ENCODE results near the gene CLCA2. TPM values are rescaled to one million over a fixed set of nuclear protein-coding genes. Genes with fewer than 3 reads are reported as not detected.

Gene CLCA2
- polyA plus RNA-seq, 1 of the 3 experiments (the other 2 are of a cell fraction), result 0.02 TPM

GRCh38 chr1:86470859-86471258, 46.9 kb downstream of the CLCA2 start:
- Histone ChIP-seq H3K27ac (ENCODE audit: low read depth in 2 of 2, low read length in 1 of 2) (no peak overlapping the region), H3K4me1 (ENCODE audit: control insufficient read depth in 1 of 2, insufficient read depth in 2 of 2, low read depth in 1 of 2, low read length in 1 of 2) (no peaks in the 10 kb centered on the region), H3F3A (replicated peaks; ENCODE audit: insufficient read depth) (peaks cover 3% of the 10 kb centered on the region), H4K20me1 (ENCODE audit: insufficient read depth) (no peaks in the 10 kb centered on the region), H2AFZ (ENCODE audit: low read depth) (no peak overlapping the region), H3K9ac (no peak overlapping the region), H3K36me3 (replicated peaks in 1 of 2; ENCODE audit: control insufficient read depth in 1 of 2, insufficient read depth in 2 of 2, low read length in 1 of 2) (no peaks in the 10 kb centered on the region), H3K9me3 (no peaks in the 10 kb centered on the region), H3K4me3 (ENCODE audit: low read depth in 2 of 2, low read length in 1 of 2) (no peak overlapping the region), H3K79me2 (ENCODE audit: insufficient read depth) (no peaks in the 10 kb centered on the region), H3K9me2 (no peaks in the 10 kb centered on the region), H3K27me3 (ENCODE audit: insufficient read depth) (no peaks in the 10 kb centered on the region), H3K4me2 (no peak overlapping the region)
- DNase-seq, result no peak
- TF ChIP-seq, protein P1, sequence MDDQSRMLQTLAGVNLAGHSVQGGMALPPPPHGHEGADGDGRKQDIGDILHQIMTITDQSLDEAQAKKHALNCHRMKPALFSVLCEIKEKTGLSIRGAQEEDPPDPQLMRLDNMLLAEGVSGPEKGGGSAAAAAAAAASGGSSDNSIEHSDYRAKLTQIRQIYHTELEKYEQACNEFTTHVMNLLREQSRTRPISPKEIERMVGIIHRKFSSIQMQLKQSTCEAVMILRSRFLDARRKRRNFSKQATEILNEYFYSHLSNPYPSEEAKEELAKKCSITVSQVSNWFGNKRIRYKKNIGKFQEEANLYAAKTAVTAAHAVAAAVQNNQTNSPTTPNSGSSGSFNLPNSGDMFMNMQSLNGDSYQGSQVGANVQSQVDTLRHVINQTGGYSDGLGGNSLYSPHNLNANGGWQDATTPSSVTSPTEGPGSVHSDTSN (IDR thresholded peaks at IDR 0.05), result no peak
- TF ChIP-seq GABPA (IDR thresholded peaks at IDR 0.05; ENCODE audit: low read depth) (no peak), SIN3A (IDR thresholded peaks at IDR 0.05; ENCODE audit: borderline replicate concordance, low read depth, low read length) (no peak), ELF1 (IDR thresholded peaks at IDR 0.05) (no peak), FOXJ3 (CRISPR knock-in tag; IDR thresholded peaks at IDR 0.05) (no peak), IRF3 (IDR thresholded peaks at IDR 0.05; ENCODE audit: low read depth, low read length) (no peak), CHD2 (IDR thresholded peaks at IDR 0.05; ENCODE audit: low read length, partially characterized antibody) (no peak), TEAD4 (IDR thresholded peaks at IDR 0.05; ENCODE audit: borderline replicate concordance, insufficient read depth) (no peak), RFX5 (IDR thresholded peaks at IDR 0.05; ENCODE audit: low read length) (no peak), RXRA (IDR thresholded peaks at IDR 0.05; ENCODE audit: borderline replicate concordance, low read depth) (no peak), GATA2 (CRISPR knock-in tag; IDR thresholded peaks at IDR 0.05) (no peak), NFIC (IDR thresholded peaks at IDR 0.05; ENCODE audit: borderline replicate concordance) (no peak)
- TF ChIP-seq, protein P2, sequence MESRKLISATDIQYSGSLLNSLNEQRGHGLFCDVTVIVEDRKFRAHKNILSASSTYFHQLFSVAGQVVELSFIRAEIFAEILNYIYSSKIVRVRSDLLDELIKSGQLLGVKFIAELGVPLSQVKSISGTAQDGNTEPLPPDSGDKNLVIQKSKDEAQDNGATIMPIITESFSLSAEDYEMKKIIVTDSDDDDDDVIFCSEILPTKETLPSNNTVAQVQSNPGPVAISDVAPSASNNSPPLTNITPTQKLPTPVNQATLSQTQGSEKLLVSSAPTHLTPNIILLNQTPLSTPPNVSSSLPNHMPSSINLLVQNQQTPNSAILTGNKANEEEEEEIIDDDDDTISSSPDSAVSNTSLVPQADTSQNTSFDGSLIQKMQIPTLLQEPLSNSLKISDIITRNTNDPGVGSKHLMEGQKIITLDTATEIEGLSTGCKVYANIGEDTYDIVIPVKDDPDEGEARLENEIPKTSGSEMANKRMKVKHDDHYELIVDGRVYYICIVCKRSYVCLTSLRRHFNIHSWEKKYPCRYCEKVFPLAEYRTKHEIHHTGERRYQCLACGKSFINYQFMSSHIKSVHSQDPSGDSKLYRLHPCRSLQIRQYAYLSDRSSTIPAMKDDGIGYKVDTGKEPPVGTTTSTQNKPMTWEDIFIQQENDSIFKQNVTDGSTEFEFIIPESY (IDR thresholded peaks at IDR 0.05; ENCODE audit: borderline replicate concordance, low read depth), result no peak
- ChIA-PET CTCF (interaction anchor here (2.1 kb wide), 1 partner anchor 30 kb away, joined by 7 read pairs; no protein-coding TSS in a partner anchor), POLR2A (no interaction called here)
- 52% methylated on average over 10 of the region's 10 CpGs for WGBS (ENCODE audit: low lambda C conversion rate)

- Histone ChIP-seq H3K9me3 (no peaks in the 10 kb centered on the region), H3K9me2 (no peaks in the 10 kb centered on the region), H2AFZ (ENCODE audit: low read depth) (no peak overlapping the region), H3K27ac (ENCODE audit: low read depth in 2 of 2, low read length in 1 of 2) (no peak overlapping the region), H3K79me2 (ENCODE audit: insufficient read depth) (no peaks in the 10 kb centered on the region), H3K27me3 (ENCODE audit: insufficient read depth) (no peaks in the 10 kb centered on the region), H3K4me1 (ENCODE audit: control insufficient read depth in 1 of 2, insufficient read depth in 2 of 2, low read depth in 1 of 2, low read length in 1 of 2) (no peaks in the 10 kb centered on the region), H3K36me3 (replicated peaks in 1 of 2; ENCODE audit: control insufficient read depth in 1 of 2, insufficient read depth in 2 of 2, low read length in 1 of 2) (no peaks in the 10 kb centered on the region), H3F3A (replicated peaks; ENCODE audit: insufficient read depth) (peaks cover 3% of the 10 kb centered on the region), H3K4me3 (ENCODE audit: low read depth in 2 of 2, low read length in 1 of 2) (no peak overlapping the region), H3K9ac (no peak overlapping the region), H3K4me2 (no peak overlapping the region), H4K20me1 (ENCODE audit: insufficient read depth) (no peaks in the 10 kb centered on the region)
- ChIA-PET POLR2A (no interaction called here), CTCF (interaction anchor here (1.1 to 2.9 kb wide), 3 partner anchors 29 to 271 kb away, joined by 4 to 9 read pairs (median 7); no protein-coding TSS in a partner anchor)
- no peak for DNase-seq
- no peak for TF ChIP-seq FOSL2 (IDR thresholded peaks at IDR 0.05; ENCODE audit: borderline replicate concordance, low read depth)
- no peak for TF ChIP-seq POLR2AphosphoS5 (IDR thresholded peaks at IDR 0.05; ENCODE audit: low read depth, low read length)
- TF ChIP-seq, protein P3, sequence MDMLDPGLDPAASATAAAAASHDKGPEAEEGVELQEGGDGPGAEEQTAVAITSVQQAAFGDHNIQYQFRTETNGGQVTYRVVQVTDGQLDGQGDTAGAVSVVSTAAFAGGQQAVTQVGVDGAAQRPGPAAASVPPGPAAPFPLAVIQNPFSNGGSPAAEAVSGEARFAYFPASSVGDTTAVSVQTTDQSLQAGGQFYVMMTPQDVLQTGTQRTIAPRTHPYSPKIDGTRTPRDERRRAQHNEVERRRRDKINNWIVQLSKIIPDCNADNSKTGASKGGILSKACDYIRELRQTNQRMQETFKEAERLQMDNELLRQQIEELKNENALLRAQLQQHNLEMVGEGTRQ (IDR thresholded peaks at IDR 0.05; ENCODE audit: borderline replicate concordance, low read depth, low read length), result no peak
- TF ChIP-seq CHD2 (IDR thresholded peaks at IDR 0.05; ENCODE audit: low read length, partially characterized antibody), result no peak
These were observed 47.3 kb downstream of the CLCA2 start for GRCh38 chr1:86471291-86471690.

All from SK-N-SH (cell line).